H54 (cell line): ENCODE results near the gene COL12A1.

Experiments used
- DNase-seq: peaks from one replicate; pipeline ENCODE4 v3.0.0; 2011; ENCODE audit warnings: low spot score, mixed read lengths; ENCODE audit not compliant: insufficient read length
- FAIRE-seq: peaks from 3 replicates; lab custom pipeline; 2011; peaks lifted over from hg19 to GRCh38; lab: Jason Lieb, UNC
- POLR2A ChIP-seq: IDR thresholded peaks from 2 replicates; pipeline ENCODE4 v1.6.1; 2011; ENCODE audit warnings: low read depth, mild to moderate bottlenecking, low read length

Gene COL12A1

DNA sequence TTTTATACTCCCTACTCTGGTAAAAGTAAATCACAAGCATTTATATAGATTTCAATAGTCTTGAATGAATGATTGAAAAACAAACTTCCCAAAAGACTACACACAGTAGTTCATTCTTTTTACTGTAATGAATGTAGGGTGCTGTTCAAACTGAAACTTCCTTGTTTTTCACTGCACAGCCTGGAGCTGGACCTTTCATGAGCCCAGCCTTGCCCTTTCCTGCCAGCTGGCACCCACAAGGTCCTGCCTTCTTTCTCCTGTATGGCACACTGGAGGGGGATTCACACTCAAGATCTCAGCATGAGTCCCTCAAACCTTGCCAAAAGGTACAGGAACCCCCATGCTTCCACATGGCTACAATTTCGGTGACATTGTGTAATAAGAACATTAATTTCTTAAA lies 50.9 kb downstream of the COL12A1 start:
- TF ChIP-seq POLR2A, result no peak
- FAIRE-seq (no peak), DNase-seq (no peak)

DNA sequence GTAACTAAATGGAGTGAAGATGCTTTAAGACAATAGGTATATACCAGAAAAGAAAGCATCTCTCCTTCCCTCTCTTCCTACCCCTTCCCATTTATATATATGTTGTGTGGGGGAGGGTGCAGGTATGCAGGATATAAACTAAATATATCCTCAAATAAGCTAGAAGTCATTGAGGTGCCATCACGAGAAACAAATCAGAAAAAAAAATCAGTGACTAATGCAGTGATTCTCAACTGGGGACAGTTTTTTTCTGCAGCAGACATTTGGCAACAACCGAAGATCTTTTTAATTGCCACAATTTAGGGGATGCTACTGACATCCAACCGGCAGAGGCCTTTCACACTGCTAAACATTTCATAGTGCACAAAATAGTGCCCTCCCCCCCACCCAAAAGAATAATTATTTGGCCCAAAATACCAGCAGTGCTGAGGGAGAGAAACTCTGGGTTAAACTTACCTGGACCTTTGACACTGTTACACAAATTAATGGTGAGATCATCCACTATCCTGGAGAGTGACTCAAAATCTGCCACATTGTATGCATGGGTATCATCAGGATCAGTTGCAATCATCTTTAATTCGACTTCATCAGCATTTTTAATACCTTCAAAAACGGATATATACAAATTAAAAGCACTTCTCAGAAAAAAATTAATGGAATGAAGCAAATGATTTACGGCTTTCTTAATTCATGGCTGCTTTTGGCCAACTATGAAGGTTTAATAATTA lies 55.0 kb downstream of the COL12A1 start:
- no peak for TF ChIP-seq POLR2A
- DNase-seq (no peak), FAIRE-seq (no peak)

DNA sequence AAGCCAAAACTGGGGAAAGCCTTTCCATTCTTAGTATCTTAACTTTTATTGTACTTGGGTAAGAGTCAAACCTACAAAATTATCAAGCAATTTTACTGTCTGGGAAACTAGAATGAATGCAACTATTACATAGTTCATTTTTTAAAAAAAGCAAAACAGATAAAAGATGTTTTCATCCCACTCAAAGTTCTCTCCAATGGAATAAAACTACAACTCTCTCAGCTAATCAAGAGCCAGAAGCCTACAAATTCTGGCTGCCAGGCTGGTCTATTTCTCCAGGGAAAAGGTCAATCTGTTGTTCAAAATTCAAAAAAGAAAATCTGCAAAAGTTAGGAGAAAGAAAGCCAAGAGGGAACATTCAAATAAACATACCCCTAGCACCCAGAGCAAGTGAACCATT lies 56.2 kb downstream of the COL12A1 start:
- no peak for TF ChIP-seq POLR2A
- no peak for DNase-seq
- FAIRE-seq, result no peak

DNA sequence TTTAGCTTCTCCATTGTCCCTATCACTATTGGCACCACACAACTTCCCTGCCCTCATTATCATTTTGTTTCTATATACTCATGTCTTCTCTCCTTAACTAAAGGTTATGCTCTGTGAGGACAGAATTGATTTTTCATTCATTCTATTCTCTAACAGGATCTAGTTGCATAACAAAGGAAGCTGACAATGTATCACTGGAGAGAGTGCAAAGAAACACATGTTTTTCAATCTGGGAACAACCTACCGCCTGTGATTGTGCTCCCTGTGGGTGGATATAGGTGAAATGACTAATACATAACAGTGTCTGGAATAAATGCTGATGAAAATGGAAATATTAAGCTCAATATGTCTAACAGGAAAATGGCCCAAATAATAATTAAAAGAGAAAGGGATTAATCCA lies 56.6 kb downstream of the COL12A1 start:
- DNase-seq (no peak), FAIRE-seq (no peak)
- no peak for TF ChIP-seq POLR2A

DNA sequence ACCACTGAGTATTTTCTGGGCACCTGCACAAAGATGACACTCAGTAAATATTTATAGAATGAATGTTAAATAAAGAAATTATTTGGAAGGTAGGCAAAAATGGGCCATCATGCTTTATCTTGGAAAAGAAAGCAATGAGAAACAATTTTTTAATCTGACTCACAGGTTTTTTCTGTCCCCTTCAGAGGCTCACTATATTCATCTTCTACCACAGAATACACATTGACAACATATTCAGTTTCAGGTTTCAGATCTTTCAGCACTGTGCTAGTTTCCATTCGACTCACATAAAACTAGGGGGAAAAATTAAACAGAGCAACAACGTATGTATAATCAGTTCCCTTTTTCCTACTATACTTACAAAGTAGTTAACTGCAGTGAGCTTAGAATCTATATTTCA lies 58.3 kb downstream of the COL12A1 start:
- FAIRE-seq (no peak), DNase-seq (no peak)
- TF ChIP-seq POLR2A, result no peak

DNA sequence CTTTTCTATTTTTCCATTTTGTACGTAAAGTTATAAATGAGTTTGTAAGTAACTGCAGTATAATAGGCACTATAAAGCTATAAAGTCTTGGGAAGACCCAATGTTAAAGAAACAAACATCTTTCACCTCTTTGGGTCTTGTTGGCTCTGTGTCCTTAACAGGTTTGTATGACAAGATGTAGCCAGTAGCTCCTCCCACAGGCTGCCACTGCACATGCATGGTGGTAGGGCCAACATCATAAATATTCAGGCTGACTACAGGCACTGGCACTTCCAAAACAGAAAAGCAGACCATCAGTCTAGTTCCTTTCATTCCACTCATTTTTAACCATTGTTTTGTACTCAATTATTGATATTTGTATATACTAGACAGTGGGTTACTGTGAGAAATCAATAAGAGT lies 59.9 kb downstream of the COL12A1 start:
- TF ChIP-seq POLR2A, result no peak
- DNase-seq (no peak), FAIRE-seq (no peak)

DNA sequence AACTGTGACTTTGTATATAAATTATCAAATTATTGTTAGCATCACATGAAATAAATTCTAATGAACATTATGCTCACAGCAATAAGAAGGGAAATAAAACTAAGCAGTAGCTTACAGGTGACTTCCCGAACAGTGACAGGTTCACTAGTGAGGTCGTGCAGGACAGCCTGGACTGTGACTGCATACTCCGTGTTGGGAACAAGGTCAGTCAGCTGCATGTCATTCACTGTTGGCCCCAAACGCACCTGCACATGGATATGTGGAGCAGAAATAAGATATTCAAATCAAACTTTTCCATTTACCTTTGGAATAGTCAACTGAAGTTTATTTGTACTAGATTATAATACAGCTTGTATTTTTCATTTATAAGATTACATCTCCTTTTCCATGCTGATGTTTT lies 60.6 kb downstream of the COL12A1 start:
- no peak for FAIRE-seq
- no peak for DNase-seq
- no peak for TF ChIP-seq POLR2A

DNA sequence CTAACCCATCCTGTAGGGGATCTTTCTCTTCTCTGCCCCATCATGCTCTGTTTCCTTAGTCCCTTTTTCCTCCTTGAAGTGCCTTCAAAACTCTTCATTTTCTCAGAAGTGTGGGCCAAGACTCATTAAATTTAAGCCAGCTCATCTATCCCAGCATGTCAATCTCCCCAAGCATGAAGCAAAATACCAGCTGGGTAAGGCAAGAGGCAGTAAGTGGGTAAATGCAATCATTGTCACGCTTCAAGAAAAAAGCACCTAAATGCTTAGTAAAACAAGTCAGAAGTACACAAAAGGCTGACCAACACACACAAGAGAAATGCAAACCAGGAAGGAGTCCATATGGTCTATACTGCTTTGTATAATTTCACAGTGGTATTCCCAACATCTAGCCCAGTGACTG lies 61.5 kb downstream of the COL12A1 start:
- no peak for DNase-seq
- no peak for TF ChIP-seq POLR2A
- no peak for FAIRE-seq

DNA sequence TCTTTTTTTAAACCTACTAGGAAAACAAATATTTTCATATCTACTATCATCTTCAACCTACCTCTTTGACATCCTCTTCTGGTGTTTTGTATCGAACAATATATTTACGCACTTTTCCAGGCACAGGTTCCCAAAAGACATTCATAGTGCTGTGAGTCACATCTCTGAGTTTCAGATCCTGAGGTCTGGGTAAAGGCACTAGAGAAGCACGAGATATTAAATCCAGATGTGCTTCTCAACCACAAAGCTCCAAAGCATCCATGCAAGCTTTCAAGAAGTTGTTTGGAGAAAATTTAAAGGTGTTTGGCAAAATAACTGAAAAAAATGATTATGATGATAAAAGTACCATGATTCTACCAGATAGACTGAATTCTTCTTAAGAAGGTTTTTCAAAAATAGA lies 62.7 kb downstream of the COL12A1 start:
- FAIRE-seq (no peak), DNase-seq (no peak)
- TF ChIP-seq POLR2A, result no peak

DNA sequence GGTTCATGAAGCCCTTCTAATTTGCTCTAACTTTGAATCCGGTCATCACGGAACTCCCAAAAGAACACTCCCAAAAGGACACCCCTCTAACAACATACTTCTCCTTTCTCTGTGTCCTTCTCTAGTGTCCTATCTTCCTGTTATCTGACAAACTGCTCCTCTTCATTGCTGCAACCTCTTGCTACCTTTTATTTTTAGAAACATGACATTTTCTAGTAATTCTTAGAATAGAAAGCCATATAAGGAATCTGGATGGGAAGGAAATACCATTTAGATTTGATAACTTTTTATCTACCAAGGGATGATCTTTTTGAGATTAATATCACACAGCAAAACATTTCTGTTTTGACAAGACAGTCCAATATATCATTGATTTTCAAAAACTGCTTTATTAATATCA lies 63.1 kb downstream of the COL12A1 start:
- DNase-seq (no peak), FAIRE-seq (no peak)
- TF ChIP-seq POLR2A, result no peak

DNA sequence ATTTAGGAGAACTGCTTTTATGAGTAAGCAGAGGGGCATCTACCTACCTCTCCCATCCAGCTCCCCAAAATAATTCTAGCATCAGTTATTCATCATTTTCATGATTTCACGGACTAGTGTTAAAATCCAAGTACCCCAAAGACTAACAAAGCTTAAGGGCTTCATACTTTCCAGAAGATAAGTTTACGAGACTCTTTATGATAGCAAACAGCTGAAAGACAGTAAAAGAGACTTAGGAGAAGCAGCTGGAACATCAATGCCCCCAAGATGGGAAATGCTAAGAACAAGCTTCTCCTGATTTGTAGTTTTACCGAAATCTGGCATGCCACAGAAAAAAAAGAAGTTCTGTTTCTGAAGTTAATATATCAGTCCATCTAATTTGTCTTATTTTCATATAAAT lies 70.0 kb downstream of the COL12A1 start:
- DNase-seq (no peak), FAIRE-seq (no peak)
- TF ChIP-seq POLR2A, result no peak

DNA sequence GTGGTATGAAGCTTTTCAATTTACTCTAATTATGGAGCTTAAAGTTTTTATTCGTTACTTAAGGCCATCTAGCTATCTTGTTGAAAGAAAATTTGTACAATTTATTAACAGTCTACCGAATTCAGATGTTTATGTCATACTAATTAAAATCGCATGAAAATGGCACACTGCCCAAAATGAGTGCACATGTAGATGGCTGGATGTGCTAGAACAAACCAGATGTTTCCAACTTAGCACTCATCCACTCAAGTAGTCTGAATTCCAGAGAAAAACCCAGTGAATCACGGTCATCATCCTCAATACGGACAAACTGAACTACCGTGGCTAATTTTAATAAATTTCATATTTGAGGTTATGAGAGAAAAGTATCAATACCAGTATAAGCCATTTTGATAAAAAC lies 70.4 kb downstream of the COL12A1 start:
- FAIRE-seq (no peak), DNase-seq (no peak)

DNA sequence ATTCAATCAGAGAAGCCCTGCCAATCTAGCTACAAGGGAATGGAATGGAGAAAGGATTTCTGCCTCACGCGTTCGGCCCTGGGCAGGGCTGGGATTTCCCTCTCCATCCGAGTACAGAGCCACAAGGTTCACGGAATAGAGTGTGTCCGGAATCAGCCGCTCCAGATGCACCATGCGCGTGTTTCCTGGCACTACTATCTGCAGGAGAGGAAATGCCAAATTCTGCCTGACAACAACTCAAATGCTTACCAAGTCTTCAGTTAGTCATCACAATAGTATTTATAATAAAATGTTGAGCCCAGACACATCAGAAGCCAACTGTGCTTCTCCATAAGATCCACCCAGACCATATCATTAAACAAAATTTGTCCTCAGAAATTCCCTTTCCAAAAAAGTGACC lies 75.1 kb downstream of the COL12A1 start:
- FAIRE-seq (no peak), DNase-seq (no peak)
- no peak for TF ChIP-seq POLR2A

More for the DNA sequence above, 70.4 kb downstream of the COL12A1 start:
- no peak for TF ChIP-seq POLR2A

DNA sequence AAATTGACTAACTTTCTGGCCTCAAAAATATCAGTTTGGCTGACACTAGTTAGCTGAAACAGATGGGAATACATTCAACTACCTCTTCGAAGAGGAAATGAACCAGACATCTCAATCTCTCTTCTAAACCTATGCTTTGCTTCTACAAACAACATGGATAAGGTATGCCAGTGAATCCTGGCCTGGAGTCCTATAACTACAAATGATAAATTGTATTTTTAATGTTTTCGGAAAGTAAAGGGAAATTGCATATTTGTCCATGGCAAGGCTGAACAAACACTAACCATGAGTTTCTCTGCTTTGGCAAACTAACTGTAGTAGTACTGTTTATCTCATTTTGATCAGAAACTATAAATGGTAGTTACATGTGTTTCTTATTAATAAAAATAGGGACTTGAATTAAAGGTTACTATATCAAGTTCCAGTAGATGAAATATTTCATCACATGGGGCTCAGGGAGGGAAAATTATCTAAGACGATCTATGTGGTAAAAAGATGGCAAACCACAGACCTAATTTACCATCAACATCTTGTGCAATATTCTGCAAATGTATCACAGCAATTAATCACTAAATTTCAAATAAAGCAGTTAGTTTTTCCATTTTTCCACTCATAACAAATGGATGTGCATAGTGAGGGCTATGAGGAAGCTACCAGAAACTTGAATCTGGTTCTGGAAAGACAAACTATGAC lies 76.8 kb downstream of the COL12A1 start:
- FAIRE-seq (no peak), DNase-seq (no peak)
- no peak for TF ChIP-seq POLR2A

DNA sequence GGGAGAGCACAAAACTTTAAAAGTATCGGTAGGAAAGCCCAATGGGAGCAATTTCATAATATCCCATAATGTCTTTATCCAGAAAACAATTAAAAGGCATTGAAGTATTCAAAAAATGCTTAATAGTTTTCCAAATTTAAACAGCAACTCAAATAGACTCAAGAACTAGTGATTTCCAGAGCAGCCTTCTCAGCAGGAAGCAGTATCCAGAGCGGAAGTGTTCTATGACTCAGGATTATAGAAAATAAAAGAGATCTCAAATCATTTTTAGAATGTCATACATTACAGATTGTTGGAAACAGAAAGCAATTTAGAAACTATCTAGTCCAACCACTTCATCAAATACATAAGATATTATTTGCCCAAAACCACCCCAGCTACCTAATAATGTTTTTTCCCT lies 79.3 kb downstream of the COL12A1 start:
- no peak for FAIRE-seq
- no peak for DNase-seq
- no peak for TF ChIP-seq POLR2A

DNA sequence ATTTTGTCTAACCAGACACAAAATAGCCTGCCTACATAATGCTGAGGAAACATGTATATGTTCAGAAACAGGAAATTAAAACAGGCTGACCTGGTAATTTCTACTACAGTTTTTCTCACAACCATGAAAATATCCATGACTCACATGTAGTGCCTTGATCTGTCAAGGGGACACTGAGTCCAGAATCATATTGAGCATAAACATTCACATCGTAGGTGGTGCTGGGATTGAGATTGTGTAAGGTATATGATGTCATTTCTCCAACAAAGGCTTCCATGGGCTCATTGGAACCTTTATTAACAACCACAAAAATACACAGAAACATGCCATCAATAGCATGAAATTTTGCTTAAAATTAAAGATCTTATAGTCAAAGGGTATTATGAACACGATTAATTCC lies 80.9 kb downstream of the COL12A1 start:
- TF ChIP-seq POLR2A, result no peak
- FAIRE-seq (no peak), DNase-seq (no peak)
